GM21786 (cell line): ENCODE results near the gene NEAT1.

Experiments
- ATAC-seq: cut with Tn5 transposase; IDR thresholded peaks from one replicate; pipeline ENCODE4 v1.9.1; 2021; ENCODE audit not compliant: unreplicated experiment

Gene NEAT1

GRCh38 chr11:65478388-65479183 is 56.0 kb downstream of the NEAT1 start:
- no peak for ATAC-seq

- no peak for ATAC-seq
Measured at GRCh38 chr11:65479184-65480145, 56.9 kb downstream of the NEAT1 start.

GRCh38 chr11:65482306-65482850 is 59.8 kb downstream of the NEAT1 start:
- no peak for ATAC-seq

GRCh38 chr11:65485920-65486219 is 63.3 kb downstream of the NEAT1 start:
- ATAC-seq: no peak

- ATAC-seq: no peak
Measured at GRCh38 chr11:65486570-65487466, 64.2 kb downstream of the NEAT1 start.

GRCh38 chr11:65487467-65488272 is 65.1 kb downstream of the NEAT1 start:
- peak; percentile 58 for ATAC-seq

- ATAC-seq: no peak
Measured at GRCh38 chr11:65488273-65489034, 65.9 kb downstream of the NEAT1 start.

- no peak for ATAC-seq
Measured at GRCh38 chr11:65489035-65489705, 66.6 kb downstream of the NEAT1 start.

GRCh38 chr11:65489706-65490320 is 67.2 kb downstream of the NEAT1 start:
- ATAC-seq: no peak

GRCh38 chr11:65491163-65491465 is 68.5 kb downstream of the NEAT1 start:
- no peak for ATAC-seq

- ATAC-seq: no peak
Measured at GRCh38 chr11:65491614-65492386, 69.2 kb downstream of the NEAT1 start.

- ATAC-seq: no peak
Measured at GRCh38 chr11:65492387-65492636, 69.7 kb downstream of the NEAT1 start.

GRCh38 chr11:65492637-65493366 is 70.2 kb downstream of the NEAT1 start:
- peak; percentile 23 for ATAC-seq

GRCh38 chr11:65493367-65494176 is 71.0 kb downstream of the NEAT1 start:
- ATAC-seq: no peak
